Stimulated activated CD4-positive, alpha-beta T cell treated with anti-CD3 and anti-CD28 coated beads, Interleukin-1b, Interleukin-23, amount 100 ng/mL, for 48 hours (primary cell): Measurements from ENCODE around the gene DYDC2.

Experiments
- DNase-seq: peaks from one replicate; pipeline ENCODE4 v3.0.0-alpha.2; 2020

The DYDC2 gene

DNA sequence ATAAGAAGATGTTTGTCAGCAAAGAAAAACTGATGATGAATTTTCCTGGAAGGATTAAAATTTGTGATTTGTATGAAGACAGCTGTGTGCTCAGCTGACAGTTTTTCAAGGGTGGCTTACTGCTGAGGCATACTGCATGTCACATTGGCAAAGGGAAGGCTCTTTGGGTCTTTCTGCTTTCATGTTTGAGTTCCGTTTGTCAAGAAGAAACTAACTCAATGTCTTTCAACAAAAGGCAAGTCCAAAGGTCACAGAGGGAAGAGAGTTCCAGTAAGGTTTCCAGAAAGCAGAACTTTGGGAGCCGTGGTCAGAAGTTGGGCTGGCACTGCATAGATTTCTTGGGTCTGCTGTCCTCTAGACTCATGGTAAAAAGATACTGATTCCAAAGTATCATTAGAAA lies 16.9 kb downstream of the DYDC2 start:
- DNase-seq = no peak

DNA sequence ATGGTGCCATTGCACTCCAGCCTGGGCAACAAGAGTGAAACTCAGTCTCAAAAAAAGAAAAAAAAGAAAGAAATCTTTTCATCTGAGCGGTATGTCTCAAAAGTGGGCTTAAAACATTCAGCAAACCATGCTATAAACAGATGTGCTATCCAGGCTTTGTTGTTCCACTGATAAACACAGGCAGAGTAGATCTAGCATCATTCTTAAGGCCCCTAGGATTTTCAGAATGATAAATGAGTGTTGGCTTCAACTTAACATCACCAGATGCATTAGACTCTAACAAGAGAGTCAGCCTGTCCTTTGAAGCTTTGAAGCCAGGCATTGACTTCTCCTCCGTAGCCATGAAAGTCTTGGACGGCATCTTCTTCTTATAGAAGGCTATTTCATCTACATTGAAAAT lies 23.1 kb downstream of the DYDC2 start:
- DNase-seq = no peak

DNA sequence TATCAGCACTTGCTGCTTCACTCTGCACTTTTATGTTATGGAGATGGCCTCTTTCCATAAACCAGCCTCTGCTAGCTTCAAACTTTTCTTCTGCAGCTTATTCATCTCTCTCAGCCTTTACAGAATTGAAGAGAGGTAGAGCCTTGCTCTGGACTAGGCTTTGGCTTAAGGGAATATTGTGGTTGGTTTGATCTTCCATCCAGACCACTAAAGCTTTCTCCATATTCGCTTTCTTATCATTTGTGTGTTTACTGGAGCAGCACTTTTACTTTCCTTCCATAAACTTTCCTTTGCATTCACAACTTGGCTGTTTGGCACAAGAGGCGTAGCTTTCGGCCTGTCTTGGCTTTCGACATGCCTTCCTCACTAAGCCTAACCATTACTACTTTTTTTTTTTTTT lies 23.6 kb downstream of the DYDC2 start:
- no peak for DNase-seq

GRCh38 chr10:80382989-80383388 lies 26.4 kb downstream of the DYDC2 start:
- DNase-seq = peak; percentile 8

GRCh38 chr10:80390740-80391139 lies 34.2 kb downstream of the DYDC2 start:
- no peak for DNase-seq

DNA sequence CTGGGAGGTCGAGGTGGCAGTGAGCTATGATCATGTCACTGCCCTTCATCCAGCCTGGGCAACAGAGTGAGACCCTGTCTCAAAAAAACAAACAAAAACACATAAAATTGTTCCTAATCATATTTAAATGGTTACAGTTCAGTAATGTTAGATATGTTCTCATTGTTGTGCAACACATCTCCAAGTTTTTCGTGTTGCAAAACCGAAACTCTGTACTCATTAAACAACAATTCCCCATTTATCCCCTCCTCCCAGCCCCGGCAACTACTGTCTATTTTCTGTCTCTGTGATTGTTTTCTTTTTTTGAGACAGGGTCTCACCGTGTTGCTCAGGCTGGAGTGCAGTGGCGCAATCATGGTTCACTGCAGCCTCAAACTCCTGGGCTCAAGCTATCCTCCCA lies 35.7 kb downstream of the DYDC2 start:
- no peak for DNase-seq

DNA sequence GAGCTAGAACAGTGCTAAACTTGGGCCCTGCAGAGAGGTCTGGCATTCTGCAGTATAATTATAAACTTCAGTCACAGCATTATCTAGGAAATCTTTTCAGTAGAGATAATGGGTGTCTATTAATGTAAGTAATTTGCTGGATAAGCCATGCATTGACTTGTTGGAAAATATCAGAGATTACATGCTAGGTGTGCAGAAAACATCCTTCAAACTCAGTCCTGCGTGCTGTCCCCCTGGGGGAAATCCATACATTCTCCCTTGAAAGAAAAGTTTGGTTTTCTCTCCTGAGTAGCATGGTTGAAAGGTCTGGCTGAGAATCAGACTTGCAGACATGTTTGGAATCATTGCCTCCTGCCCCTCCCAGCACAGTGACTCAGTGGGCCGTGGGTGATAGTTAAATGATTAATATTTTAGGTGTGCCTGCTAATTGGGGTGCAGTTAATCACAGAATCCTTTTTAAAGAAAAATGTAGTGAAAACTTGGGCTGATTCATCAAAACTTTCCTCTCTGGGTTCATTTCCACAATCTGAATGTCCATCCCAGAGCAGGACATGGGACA lies 37.9 kb downstream of the DYDC2 start:
- no peak for DNase-seq

GRCh38 chr10:80397014-80397413 lies 40.4 kb downstream of the DYDC2 start:
- no peak for DNase-seq

DNA sequence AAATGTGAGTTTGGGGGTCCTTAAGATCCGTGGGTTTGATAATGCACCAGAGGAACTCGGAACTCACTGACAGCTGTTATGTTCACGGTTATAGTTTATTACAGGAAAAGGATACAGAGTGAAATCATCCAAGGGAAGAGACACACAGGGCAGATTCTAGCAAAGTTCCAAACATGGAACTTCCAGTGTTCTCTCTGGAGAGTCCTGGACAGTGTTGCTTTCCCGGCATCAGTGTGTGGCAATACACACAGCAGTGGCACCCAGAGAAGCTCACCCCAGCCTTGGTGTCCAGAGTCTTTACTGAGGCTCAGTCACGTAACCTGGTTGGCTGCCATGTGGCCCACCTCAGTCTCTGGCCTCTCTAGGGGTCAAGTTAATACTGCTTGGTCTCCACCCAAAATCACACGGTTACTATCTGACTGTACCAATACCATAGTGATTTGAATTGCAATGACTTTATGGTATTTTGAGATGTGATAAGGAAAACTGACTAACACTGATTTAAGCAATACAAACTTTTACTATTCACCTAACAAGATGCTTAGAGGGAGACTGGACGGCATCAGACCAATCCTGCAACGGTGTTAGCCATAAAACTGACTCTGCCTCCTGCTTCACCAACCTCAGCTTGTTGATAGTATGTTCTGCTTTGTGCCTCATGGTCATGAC lies 43.7 kb downstream of the DYDC2 start:
- no peak for DNase-seq

DNA sequence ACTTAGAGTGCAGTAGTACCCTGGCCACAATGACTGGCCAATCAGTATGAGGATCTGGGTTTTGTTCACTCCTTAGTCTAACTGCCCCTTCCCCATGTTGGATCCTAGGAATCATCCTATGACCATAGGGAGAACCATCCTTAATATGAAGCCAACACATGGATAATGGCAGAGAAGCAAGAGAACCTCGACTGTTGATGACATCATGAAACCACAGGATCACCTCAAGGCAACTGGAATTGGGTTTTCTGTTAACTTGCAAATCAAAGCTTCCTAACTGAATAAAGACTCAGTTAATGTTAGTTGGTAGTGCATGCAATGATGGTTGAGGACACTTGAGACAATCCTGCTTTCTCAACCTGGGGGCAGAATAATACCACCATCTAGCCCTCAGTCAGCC lies 48.5 kb downstream of the DYDC2 start:
- no peak for DNase-seq

- no peak for DNase-seq
These were observed 49.0 kb downstream of the DYDC2 start for GRCh38 chr10:80405626-80406025.

GRCh38 chr10:80406204-80406603 lies 49.6 kb downstream of the DYDC2 start:
- no peak for DNase-seq

DNA sequence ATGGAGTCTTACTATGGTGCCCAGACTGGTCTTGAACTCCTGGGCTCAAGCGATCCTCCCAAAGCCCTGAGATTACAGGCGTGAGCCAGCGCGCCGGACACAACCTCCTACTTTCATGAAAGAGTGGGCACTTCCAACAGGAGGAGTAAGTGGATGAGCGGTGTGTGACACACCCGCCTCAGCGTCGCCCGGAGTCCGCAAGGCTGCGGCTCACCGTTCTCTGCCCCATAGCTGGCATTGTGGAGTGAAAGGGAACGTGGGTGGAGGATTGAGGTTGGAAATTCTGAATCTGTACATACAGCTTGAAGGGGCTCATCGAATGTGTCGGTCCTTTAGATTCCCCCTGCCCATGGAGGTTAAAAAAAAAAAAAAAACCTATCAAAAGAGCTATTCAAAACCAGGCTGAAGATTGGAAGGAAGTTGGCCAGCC lies 51.2 kb downstream of the DYDC2 start:
- DNase-seq = peak; percentile 64

GRCh38 chr10:80408242-80409101 lies 51.9 kb downstream of the DYDC2 start, which contains the start of gene PRXL2A:
Gene PRXL2A, plus strand, starts transcription at chr10:80408551. Its CDS starts 11,917 bp downstream, at chr10:80420468.
- DNase-seq = peak; percentile 80

DNA sequence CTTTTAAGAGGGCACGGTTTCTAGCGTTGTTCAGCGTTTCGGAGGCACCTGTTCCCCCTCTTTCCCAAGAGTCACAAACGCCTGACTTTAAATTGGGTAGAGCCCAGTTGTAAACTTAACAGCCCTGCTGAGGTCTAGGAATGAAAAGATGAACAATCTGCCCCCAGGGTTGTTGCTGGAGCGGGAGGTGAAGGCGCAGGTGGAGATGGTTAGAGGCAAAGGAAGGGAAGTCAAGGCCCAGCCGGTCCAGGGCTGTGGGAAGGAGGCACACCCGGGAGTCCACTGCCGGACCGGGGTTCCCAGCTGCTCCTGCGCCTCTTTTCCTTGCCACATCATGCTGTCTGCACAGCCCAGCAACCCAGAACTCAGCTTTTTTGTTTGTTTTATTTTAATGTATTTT lies 52.5 kb downstream of the DYDC2 start:
- no peak for DNase-seq

DNA sequence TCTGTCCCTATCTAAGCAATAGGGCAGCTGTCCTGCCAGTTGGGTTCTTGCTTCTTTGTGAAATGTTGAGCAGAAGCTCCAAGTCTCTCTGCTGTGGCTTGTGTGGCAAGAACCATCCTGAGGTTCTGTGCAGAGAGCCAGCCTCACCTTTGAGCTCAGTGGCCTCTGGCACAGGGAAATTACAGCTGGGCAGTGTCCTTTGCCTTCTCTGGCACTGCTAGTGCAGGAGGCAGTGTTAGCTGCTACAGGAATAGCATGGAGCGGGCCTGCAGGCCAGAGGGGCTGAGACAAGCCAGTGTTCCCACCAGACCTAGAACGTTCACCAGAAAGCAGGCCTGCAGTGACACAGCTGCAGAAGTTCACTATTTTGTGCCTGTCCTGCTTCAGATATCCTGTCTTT lies 53.5 kb downstream of the DYDC2 start:
- no peak for DNase-seq

DNA sequence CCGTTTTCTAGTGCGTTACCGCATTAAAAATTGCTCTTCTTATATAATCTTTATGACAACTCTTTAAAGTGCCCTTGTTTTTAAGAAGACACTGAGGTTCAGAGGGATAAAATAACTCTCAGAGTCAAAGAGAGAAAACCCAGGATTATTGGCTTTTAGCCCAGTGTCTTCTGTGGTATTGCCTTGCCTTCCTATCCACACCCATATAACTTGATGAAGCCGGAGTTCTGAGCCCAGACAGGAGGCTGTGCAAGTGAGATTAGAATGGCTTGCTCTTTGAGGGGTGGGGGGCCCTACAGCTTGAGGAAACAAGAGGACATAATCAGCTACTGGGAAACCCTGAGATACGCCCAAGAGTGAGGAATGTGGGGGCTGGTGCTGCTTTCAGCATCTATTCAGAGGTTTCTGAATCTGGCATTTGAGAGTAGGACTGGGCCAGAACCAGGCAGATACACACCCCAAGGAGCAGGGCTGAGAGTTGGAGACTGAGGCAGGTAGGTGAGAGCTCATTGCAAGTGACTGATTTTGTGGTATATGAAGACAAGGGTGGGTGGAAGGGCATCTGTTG lies 54.1 kb downstream of the DYDC2 start:
- DNase-seq = no peak

GRCh38 chr10:80411267-80411668 lies 54.7 kb downstream of the DYDC2 start:
- DNase-seq = no peak

DNA sequence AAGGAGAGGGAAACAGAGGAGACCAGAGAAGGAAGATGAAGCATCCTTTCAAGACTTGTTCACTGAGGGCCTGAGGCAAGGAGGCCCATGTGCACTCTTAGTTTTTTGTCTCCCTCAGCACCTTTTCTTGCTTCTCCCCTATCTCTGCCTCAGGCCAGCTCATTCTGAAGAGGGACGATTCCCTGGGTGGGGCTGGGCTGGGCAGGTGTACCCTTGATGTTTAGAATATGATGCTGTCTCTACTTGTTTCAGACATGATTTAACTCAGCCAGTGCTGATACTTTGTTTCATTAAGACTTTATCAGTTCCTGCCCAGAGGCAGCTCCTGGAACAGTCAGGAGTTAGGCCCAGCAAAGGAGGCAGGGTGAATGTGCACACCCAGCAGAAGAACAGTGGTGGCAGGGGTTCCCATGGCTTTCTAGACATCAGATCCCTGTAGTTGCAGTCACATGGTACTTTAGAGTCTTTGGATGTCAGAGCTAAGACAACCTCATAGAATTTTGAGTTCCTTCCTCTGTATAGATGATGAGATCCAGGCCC lies 55.2 kb downstream of the DYDC2 start:
- no peak for DNase-seq

GRCh38 chr10:80412486-80412885 lies 55.9 kb downstream of the DYDC2 start:
- DNase-seq = peak; percentile 11

DNA sequence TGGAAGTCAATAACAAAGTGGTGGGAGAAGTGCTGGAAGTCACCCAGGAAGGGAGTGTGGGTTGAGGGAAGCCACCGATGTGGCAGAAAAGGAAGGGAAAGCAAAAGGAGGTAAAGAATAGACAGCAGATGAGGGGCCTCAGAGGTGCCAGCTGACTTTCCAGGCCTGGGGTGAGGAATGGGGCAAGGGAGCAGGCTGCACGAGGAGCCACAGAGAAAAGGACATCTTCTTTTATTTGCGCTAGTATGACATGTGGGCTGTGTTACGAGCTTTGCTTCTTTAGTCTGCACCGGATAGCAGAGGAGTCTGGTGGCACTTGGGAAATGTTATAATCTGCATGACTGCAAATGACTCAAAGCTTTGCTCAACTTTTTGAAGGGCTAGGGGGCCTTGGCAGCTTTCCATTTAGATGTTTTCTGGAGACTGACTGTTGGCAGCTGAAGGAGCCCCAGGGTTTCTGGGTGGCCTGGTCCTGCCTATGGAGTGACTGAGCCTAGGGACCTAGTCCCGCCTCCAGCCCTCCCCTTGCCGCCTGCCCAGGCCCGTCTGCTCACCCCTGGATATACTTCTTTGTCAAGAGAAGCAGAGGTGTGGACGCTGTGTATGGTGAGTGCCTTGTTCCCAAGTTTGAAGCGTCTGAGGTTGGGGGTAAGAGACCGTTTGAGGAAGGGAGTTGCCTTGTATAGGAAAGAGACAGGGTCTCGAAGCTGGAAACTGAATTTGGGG lies 56.9 kb downstream of the DYDC2 start:
- DNase-seq = no peak

- no peak for DNase-seq
These were observed 57.7 kb downstream of the DYDC2 start for GRCh38 chr10:80414142-80414895.
